ENCODE measurements around the gene MS4A10. TPM values are rescaled to one million over a fixed set of nuclear protein-coding genes. Genes with fewer than 3 reads are reported as not detected.
A peak's percentile ranks its signal among the peaks of the same experiment; 100 is the strongest.

Gene MS4A10
- total RNA-seq, 1 donor from 2014 or later, result not detected

- no peak for DNase-seq (ENCODE audit: low read depth)
Measured at GRCh38 chr11:60765355-60765754, 19.8 kb upstream of the MS4A10 start.

DNA sequence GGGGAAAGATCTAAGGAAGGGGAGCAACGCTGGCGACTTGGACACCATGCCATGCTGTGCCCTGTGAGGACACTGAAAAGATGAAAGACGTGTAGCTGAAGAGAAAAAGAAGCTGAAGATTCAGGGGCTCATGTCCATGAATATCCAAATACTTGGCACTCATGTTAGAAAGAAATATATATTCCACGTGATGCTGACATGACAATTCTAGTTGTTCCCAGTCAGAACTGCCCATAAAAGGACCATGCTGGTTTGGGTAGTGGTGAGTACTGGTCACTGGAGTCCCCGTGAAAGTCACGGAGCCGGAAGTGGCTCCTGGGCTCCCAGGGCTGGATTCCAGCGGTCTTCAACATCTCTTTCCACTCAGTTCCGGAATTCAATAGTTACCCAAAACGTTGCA lies 18.6 kb upstream of the MS4A10 start:
- DNase-seq (ENCODE audit: low read depth), result no peak

GRCh38 chr11:60767388-60767811 lies 17.7 kb upstream of the MS4A10 start:
- no peak for DNase-seq (ENCODE audit: low read depth)

DNA sequence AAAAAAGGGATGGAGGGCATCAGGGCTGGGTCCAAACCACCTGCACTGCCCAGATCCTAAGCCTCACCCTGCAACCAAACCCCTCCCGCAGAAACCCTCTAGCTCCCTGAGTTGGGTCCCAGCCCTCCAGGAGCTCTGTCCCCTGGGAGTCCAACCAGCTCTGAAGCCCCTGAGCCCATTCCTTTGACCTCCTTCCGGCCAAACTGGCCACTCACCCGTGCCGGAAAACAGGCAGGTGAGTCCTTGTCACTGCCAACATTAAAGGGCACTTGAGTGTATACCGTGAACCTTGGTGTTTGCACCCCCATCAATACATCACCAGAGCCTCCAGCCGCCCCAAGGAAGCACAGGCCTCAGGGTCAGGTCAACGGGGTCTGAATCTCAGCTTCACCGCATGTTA lies 16.9 kb upstream of the MS4A10 start:
- no peak for DNase-seq (ENCODE audit: low read depth)

DNA sequence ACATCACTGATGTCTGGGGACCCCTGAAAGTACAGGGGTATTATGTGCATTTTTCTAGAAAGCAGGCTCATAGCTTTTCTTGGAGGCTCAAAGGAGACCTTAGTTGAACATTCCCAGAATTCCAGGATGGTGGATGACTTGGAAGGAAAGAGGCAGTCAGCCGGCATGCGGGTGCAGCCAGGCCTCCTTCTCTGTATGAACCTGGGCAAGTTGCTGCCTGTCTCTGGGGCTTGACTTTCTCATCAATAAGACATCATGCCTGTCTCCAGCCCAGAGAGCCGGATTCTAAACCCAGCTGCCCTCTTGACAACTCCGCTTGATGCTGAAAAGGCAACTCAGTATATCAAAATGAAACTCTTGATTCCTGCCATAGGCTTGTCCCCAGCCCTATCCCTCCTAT lies 15.9 kb upstream of the MS4A10 start:
- DNase-seq (ENCODE audit: low read depth), result no peak

GRCh38 chr11:60769811-60770210 lies 15.3 kb upstream of the MS4A10 start:
- no peak for DNase-seq (ENCODE audit: low read depth)

GRCh38 chr11:60771146-60771545 lies 14.0 kb upstream of the MS4A10 start:
- DNase-seq (ENCODE audit: low read depth), result no peak

- DNase-seq (ENCODE audit: low read depth), result no peak
Measured at GRCh38 chr11:60771879-60772525, 13.1 kb upstream of the MS4A10 start.

DNA sequence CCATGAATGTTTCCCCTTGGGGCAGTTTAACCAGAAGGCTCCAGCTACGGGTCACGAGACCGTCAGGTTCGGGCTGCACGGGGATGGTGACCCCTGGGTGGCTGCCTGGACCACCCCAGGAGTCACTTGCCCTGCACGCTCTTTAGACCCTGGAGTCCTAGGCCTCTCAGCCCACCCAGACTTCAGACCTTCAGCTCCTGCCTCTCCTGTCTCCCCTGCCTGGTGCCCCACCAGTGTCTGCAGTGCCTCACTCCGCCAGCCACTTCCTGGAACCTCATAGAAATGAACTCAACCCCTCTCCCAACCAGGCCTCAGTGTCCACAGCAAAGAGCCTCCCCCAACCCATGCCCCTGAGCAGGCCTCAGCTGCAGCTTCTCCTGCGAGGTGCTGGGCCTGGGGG lies 12.5 kb upstream of the MS4A10 start:
- no peak for DNase-seq (ENCODE audit: low read depth)

DNA sequence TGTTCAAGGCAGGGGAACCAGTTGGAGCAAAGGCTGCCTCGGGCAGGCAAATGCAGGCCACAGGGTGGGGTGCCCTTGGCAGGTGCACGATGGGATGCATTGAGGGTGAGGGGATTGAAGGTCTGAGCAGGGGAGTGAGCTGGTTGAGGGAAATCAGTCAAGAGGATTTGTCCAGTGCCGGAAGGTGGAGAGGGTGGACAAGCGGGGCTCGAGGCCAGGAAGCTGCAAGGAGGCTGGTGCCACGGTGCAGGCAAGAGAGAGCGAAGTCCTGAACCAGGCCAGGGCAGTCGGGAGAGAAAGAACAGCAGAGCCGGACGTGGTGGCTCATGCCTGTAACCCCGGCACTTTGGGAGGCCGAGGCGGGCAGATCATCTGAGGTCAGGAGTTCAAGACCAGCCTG lies 10.4 kb upstream of the MS4A10 start:
- DNase-seq (ENCODE audit: low read depth), result no peak

DNA sequence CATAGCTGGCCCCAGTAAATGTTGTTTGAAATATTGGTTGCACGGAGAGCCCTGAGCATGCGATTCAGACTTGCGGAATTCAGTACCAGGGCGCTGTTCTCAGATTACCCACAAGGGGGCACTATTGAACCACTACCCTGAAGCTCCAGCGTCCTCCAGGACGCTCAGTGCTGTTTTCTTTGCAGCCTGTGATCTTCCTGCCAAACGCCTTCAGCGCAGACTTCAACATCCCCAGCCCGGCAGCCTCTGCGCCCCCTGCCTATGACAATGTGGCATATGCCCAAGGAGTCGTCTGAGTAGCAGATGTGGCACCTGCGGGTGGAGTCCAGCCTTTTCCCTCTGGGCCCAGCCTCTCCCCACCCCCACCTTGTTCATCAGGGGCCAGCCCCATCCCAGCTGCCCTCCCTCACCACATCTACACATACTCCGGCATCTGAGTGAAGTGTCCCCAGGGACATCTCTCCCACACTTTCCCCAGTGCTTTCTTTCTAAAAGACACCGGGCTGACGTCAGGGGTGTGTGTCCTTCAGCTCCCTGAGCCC lies 9.6 kb upstream of the MS4A10 start:
- peak; percentile 85 for DNase-seq (ENCODE audit: low read depth)

GRCh38 chr11:60776167-60776566 lies 9.0 kb upstream of the MS4A10 start:
- DNase-seq (ENCODE audit: low read depth), result no peak

GRCh38 chr11:60777106-60777505 lies 8.0 kb upstream of the MS4A10 start:
- peak; percentile 10 for DNase-seq (ENCODE audit: low read depth)

DNA sequence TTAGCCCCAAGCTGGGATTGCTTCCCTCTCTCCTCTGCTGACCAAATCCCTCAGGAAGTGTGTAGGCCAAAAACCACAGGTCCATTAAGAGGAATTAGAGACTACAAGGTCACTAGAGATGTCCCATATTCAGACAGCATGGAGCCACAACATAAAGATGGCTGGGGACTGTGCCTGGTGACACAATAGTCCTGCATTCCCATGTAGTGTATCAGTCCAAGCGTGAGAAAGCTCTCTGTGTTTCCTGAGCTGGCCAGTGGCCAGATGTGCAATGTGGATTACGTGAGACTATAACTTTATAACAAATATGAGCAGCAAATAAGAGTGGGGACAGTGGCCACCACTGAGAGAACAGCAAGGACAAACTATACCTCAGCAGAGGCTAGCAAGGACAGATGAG lies 7.6 kb upstream of the MS4A10 start:
- DNase-seq (ENCODE audit: low read depth), result peak; percentile 63

GRCh38 chr11:60780065-60780464 lies 5.1 kb upstream of the MS4A10 start:
- no peak for DNase-seq (ENCODE audit: low read depth)

DNA sequence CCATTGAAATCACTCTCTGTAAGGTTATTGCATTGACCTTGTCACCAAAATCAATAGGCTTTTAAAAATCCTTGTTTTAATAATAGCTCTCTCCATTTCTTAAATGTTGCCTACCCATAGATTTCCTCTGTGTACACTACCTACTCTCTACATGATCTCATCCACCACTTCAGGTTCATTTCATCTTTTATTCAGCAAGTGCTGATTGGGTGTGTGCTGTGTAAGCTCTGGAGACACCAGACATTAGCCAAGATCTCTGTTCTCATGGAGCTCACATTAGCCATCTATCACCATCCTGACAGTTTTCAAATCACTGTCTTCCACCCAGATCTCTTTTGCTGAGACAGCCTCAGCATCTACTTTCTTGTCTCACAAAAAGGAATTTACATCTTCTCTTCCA lies 4.4 kb upstream of the MS4A10 start:
- no peak for DNase-seq (ENCODE audit: low read depth)

- no peak for DNase-seq (ENCODE audit: low read depth)
Measured at GRCh38 chr11:60781286-60781980, 3.7 kb upstream of the MS4A10 start.

DNA sequence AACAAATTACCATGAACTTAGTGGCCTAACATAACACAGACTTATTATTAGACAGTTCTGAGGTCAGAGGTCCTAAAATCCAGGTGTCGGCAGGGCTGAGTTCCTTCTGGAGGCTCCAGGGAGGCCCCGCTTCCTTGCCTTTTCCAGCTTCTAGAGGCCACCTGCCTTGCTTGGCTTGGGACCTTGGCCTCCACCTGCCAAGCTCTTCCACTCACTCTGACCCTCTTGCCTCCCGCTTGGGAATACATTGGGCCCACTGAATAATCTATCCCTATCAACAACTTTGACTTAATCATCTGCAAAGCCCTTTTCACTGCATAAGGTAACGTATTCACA lies 3.2 kb upstream of the MS4A10 start:
- no peak for DNase-seq (ENCODE audit: low read depth)

DNA sequence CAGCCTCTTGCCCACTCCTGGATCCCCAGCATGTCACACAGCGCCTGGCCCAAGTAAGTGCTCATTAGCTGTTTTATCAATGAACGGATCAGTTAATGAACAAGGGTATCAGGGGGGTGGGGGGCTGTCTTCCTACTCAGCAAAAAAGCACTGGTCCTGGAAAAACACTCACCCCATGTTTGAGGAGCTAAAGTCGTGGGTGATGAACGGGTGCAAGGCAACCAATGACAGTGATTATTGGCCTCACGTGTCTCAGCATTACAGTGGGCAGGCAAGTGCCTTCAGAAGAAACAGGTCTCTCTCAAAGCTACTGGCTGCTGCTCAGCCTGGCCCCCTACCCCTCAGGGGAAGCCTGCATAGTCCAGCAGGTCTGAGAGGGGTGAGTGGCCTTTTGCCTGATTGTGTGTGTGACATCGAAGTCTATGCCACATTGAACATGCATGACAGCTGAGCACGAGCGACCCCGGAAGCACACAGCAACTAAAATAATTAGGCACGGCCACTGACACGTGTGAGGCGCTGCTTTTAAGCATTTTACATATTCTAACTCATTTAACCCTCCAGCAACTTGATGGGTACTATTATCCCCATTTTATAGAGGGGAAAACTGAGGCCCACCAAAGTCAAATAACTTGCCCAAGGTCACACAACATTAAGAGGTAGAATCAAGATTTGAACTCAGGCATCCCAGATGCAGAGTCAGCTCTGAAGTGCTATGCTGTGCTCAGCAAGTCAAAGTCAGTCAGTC lies 2.6 kb upstream of the MS4A10 start:
- DNase-seq (ENCODE audit: low read depth), result no peak

DNA sequence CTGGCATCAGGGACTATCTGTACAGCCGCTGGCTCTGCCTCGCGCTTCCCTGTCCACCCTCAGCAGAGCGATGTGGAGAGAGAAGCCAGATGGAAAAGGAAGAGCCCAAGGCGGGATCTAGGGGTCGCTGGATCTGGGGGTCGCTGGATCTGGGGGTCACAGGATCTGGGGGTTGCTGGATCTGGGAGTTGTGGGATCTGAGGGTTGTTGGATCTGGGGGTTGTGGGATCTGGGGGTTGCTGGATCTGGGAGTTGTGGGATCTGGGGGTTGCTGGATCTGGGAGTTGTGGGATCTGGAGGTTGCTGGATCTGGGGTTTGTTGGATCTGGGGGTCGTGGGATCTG lies 2.0 kb upstream of the MS4A10 start:
- no peak for DNase-seq (ENCODE audit: low read depth)

DNA sequence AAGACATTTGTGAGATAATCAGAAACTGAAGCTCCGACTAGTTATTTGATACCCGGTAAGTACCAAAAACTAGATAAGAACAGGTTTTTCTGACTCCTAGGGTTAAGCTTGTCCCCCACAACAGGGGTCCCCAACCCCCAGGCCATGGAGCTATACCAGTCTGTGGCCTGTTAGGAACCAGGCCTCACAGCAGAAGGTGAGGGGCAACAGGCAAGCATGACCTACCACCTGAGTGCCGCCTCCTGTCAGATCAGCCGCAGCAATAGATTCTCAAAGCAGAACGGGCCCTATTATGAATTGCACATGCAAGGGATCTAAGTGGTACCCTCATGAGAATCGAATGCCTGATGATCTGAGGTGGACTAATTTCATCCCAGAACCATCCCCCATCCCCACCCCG lies 1.2 kb upstream of the MS4A10 start:
- DNase-seq (ENCODE audit: low read depth), result no peak

DNA sequence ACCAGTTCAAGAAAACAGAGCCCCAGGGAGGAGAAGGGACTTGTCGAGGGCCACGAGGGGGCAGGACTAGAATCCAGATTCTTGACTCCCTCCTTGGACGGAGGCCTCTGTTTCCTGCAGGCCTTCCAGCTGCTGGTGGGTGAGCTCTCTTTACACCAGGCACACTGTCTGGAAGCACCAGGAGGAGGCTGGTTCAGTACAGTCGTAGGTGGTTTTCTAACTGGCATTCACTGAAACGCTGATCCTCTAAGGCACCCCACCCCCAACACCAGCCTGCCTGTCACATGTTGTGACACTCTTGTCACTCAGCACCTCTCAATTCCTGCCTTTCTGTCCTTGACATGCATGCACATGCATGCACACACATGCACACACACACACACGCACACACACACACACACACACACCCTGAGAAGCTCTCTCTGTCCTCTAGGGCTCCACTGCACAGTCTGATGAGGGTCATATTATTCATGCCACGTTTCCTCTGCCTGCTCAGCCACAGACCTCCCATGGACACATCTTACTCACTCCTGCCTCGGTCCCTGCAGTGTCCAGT lies 751 bp downstream of the MS4A10 start:
- DNase-seq (ENCODE audit: low read depth), result peak; percentile 27
